SK-N-SH treated with all-trans-retinoic acid at 6 μM for 48 hours (cell line): Measurements from ENCODE around the gene FHIT.

Experiments used
- GLIS3 ChIP-seq: fragments of 250-450 bp; sonication (Bioruptor Pico); IDR thresholded peaks from 2 replicates; pipeline ENCODE4 v1.5.0; 2020; ENCODE audit warnings: mild to moderate bottlenecking, moderate library complexity
- OSR1 ChIP-seq: fragments of 250-450 bp; sonication (Bioruptor Pico); IDR thresholded peaks from 2 replicates; pipeline ENCODE4 v1.8.0; 2022; ENCODE audit warnings: moderate library complexity, mild to moderate bottlenecking, inconsistent platforms
- POU6F1 ChIP-seq: fragments of 250-450 bp; sonication (Bioruptor Pico); IDR thresholded peaks from 2 replicates; pipeline ENCODE4 v1.8.0; 2021; ENCODE audit warnings: low read depth, mild to moderate bottlenecking, moderate library complexity, borderline replicate concordance
- TF ChIP-seq, protein P1 (sequence below): fragments of 250-450 bp; sonication (Bioruptor Pico); IDR thresholded peaks from 2 replicates; pipeline ENCODE4 v1.8.0; 2020; ENCODE audit warnings: mild to moderate bottlenecking, moderate library complexity, borderline replicate concordance

DNA sequence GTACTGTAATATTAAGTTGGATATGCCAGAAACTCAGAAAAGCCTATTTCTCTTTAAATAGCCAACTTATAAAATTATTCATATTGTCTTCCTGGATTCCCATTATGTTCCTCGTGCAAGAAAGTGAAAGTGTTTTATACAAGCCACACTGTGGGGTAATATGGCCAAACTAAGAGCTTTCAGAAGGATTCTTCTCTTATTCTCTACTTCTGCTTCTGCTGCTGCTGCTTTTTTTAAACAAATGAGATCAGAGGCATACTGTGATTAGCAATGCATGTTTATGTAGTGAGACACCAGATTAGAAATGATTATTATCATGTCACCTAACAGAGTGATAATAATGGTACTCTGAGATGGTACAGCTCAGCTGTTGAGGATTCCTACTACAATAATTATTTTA lies 1174.9 kb downstream of the FHIT start:
- TF ChIP-seq, protein P1, sequence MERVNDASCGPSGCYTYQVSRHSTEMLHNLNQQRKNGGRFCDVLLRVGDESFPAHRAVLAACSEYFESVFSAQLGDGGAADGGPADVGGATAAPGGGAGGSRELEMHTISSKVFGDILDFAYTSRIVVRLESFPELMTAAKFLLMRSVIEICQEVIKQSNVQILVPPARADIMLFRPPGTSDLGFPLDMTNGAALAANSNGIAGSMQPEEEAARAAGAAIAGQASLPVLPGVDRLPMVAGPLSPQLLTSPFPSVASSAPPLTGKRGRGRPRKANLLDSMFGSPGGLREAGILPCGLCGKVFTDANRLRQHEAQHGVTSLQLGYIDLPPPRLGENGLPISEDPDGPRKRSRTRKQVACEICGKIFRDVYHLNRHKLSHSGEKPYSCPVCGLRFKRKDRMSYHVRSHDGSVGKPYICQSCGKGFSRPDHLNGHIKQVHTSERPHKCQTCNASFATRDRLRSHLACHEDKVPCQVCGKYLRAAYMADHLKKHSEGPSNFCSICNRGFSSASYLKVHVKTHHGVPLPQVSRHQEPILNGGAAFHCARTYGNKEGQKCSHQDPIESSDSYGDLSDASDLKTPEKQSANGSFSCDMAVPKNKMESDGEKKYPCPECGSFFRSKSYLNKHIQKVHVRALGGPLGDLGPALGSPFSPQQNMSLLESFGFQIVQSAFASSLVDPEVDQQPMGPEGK = no peak
- TF ChIP-seq POU6F1 (CRISPR knock-in tag) (no peak), GLIS3 (CRISPR knock-in tag) (no peak), OSR1 (CRISPR knock-in tag) (no peak)
